A549 (cell line): ENCODE data around the gene FARSB. TPM values are rescaled to one million over a fixed set of nuclear protein-coding genes. Genes with fewer than 3 reads are reported as not detected.

Experiments
- ATAC-seq, 2 experiments: fragments of 200-7000 bp in 1 of 2; fragments of >200 bp in 1 of 2; cut with Nextera tagmentation in 1 of 2; cut with Tn5 transposase in 1 of 2; 3 replicates each; pipeline versions ENCODE4 v1.8.0 to v1.9.1; 2018 to 2020; ENCODE audit warnings: mild to moderate bottlenecking in 1 of 2, moderate library complexity in 1 of 2
- CTCF ChIA-PET: fragments of 300-600 bp; sonication (Branson Sonifier 250); formaldehyde crosslinking; extraction: SDS; loops from one replicate; lab custom pipeline; 2021; ENCODE audit warnings: antibody characterized with exemption, inconsistent platforms; lab: Yijun Ruan, JAX
- POLR2A ChIA-PET: fragments of 350-600 bp; formaldehyde crosslinking; extraction: SDS; loops from one replicate; lab custom pipeline; 2021; ENCODE audit warnings: antibody characterized with exemption, inconsistent platforms; lab: Yijun Ruan, JAX
- DNase-seq, 2 experiments: peaks; one replicate each; pipeline versions ENCODE4 v3.0.0 to v3.0.0-alpha.2; 2011 to 2016; ENCODE audit warnings: low read depth in 1 of 2, low spot score in 1 of 2
- FAIRE-seq: peaks from 2 replicates; lab custom pipeline; 2011; peaks lifted over from hg19 to GRCh38; lab: Jason Lieb, UNC
- H3K27ac ChIP-seq, 2 experiments: fragments of >200 bp; sonication (Bioruptor Twin); formaldehyde crosslinking; 3 replicates each; pipeline ENCODE4 v1.5.1; 2016 to 2017
- H3K4me1 ChIP-seq: fragments of >200 bp; sonication (Bioruptor Twin); formaldehyde crosslinking; 3 replicates; pipeline ENCODE4 v1.6.1; 2016
- H3K4me2 ChIP-seq: fragments of >200 bp; sonication (Bioruptor Twin); formaldehyde crosslinking; 3 replicates; pipeline ENCODE4 v1.6.1; 2016
- H3K4me3 ChIP-seq: fragments of >200 bp; sonication (Bioruptor Twin); formaldehyde crosslinking; 3 replicates; pipeline ENCODE4 v1.5.1; 2016
- H3K9me3 ChIP-seq: fragments of >200 bp; sonication (Bioruptor Twin); formaldehyde crosslinking; 3 replicates; pipeline ENCODE4 v1.6.1; 2016
- CHD4 ChIP-seq: fragments of 200-600 bp; sonication (generic); IDR thresholded peaks from 2 replicates; pipeline ENCODE4 v1.6.1; 2016; ENCODE audit warnings: antibody characterized with exemption, mild to moderate bottlenecking, borderline replicate concordance
- EHF ChIP-seq: fragments of 250-450 bp; sonication (Bioruptor Pico); IDR thresholded peaks from 2 replicates; pipeline ENCODE4 v1.5.0; 2020; ENCODE audit warnings: mild to moderate bottlenecking
- FOSB ChIP-seq: fragments of 250-450 bp; sonication (Bioruptor Pico); IDR thresholded peaks from 2 replicates; pipeline ENCODE4 v1.5.0; 2020; ENCODE audit warnings: mild to moderate bottlenecking, moderate library complexity
- FOSL2 ChIP-seq, 2 experiments: fragments of 450-650 bp in 1 of 2; fragments of >200 bp in 1 of 2; sonication (Bioruptor Twin) in 1 of 2; formaldehyde crosslinking; IDR thresholded peaks; 2 replicates each; pipeline versions ENCODE4 v1.5.0 to v1.6.1; 2016 to 2020; ENCODE audit warnings: mild to moderate bottlenecking in 1 of 2, moderate library complexity in 1 of 2
- GATA3 ChIP-seq: IDR thresholded peaks from 2 replicates; pipeline ENCODE4 v1.6.1; 2012; ENCODE audit warnings: borderline replicate concordance
- HOXA7 ChIP-seq: fragments of 250-450 bp; sonication (Bioruptor Pico); IDR thresholded peaks from 2 replicates; pipeline ENCODE4 v1.5.0; 2020; ENCODE audit warnings: mild to moderate bottlenecking, moderate library complexity
- HOXB13 ChIP-seq: fragments of 250-450 bp; sonication (Bioruptor Pico); IDR thresholded peaks from 2 replicates; pipeline ENCODE4 v1.5.0; 2020; ENCODE audit warnings: low read depth, mild to moderate bottlenecking, moderate library complexity
- HOXB5 ChIP-seq: fragments of 250-450 bp; sonication (Bioruptor Pico); IDR thresholded peaks from 2 replicates; pipeline ENCODE4 v1.5.0; 2020; ENCODE audit warnings: mild to moderate bottlenecking, moderate library complexity
- KDM1A ChIP-seq: fragments of 200-600 bp; sonication (generic); IDR thresholded peaks from 2 replicates; pipeline ENCODE4 v1.6.1; 2016; ENCODE audit warnings: low read depth, mild to moderate bottlenecking
- MAFK ChIP-seq: fragments of 450-650 bp; IDR thresholded peaks from 2 replicates; pipeline ENCODE4 v1.6.1; 2014; ENCODE audit not compliant: partially characterized antibody
- NR3C1 ChIP-seq: fragments of >200 bp; sonication (Bioruptor Twin); formaldehyde crosslinking; IDR thresholded peaks from 3 replicates; pipeline ENCODE4 v1.6.1; 2017
- POLR2AphosphoS2 ChIP-seq: conservative IDR thresholded peaks from 2 replicates; pipeline ENCODE4 v1.6.1; 2012; ENCODE audit warnings: low read length, improper control_type of control experiment, inconsistent platforms
- RARB ChIP-seq: fragments of 250-450 bp; sonication (Bioruptor Pico); IDR thresholded peaks from 2 replicates; pipeline ENCODE4 v1.8.0; 2021; ENCODE audit warnings: mild to moderate bottlenecking, moderate library complexity
- WGBS: methylation state at CpG from one replicate; pipeline ENCODE4 v1.1.6; 2017; ENCODE audit errors: missing lambda C conversion rate; 5-methylcytosine and 5-hydroxymethylcytosine counted together
- polyA plus RNA-seq, 4 experiments: library from polyadenylated mRNA; depleted of rRNA in 3 of 4; stranded (reverse); fragments of >200 nt; fragmentation: RNase III in 1 of 4; extraction: RNeasy Plus Mini Kit Qiagen cat#74134 plus additional on column Dnase treatment in 1 of 4; gene quantifications; 2 replicates in 3 of 4; 3 replicates in 1 of 4; pipeline ENCODE4 v1.2.3, GENCODE V29; 2011 to 2017
- TF ChIP-seq, protein P1 (sequence below): fragments of 450-650 bp; IDR thresholded peaks from 2 replicates; pipeline ENCODE4 v1.6.1; 2014; ENCODE audit warnings: antibody characterized with exemption
- TF ChIP-seq, protein P2 (sequence below): fragments of 250-450 bp; sonication (Bioruptor Pico); IDR thresholded peaks from 2 replicates; pipeline ENCODE4 v1.5.0; 2020; ENCODE audit warnings: low read depth, mild to moderate bottlenecking, moderate library complexity
- TF ChIP-seq, protein P3 (sequence below): fragments of >200 bp; sonication (Bioruptor Twin); formaldehyde crosslinking; IDR thresholded peaks from 3 replicates; pipeline ENCODE4 v1.6.1; 2016

Gene FARSB
- polyA plus RNA-seq, 2 of the 4 experiments (the other 2 are of a cell fraction) = 41.0 to 77.4 TPM

DNA sequence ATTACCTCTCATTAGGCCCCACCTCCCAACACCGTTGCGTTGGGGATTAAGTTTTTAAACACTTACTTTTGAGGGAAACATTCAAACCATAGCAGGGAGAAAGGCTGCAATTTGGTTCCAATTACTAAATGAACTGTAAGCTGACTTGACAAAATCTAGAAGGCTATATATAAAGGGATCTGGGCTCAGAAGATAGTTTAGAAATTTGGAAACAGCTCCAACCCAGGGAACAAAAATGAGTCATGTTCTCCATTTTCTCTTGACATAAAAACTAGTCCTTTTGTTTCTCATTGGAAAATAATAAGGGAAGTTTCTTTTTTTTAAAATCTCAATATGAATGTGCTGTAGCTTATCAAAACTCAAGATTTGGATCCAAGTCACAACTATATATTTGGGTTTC, 33.0 kb upstream of the FARSB start:
- CTCF ChIA-PET = interaction anchor here (1.0 to 1.8 kb wide), 2 partner anchors 14 to 214 kb away, joined by 3 to 8 read pairs; no protein-coding TSS in a partner anchor

DNA sequence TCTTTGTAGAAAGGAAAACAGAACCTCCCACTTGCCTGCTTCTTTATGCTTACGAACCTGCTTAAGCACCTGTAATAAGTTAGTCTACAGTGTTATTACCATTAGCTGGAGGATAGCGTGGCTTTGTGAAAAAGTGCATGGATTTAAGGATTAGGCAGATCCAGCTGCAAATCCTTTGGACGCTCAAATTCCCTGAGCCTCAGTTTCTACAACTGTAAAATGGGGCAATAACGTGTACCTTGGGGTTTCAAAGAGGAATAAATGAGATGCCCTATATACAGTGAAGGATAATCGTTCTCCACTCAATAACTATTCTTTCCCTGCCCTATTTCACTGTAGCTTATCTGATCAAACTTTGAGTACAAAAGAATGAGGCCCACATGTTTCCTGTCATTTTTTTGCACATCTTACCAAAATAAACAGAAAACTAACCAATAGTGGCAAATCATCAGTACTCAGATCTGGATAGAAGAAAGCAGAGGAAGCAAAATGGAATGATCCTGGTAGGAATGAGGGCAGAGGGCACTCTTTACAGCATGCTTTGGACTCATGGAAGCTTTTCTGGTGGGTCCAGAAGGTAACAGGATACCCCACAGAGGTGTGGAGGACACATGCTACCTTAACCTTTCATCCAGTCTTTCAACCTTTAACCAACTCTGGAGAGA, 30.3 kb upstream of the FARSB start:
- ChIA-PET CTCF (interaction anchor here (0.6 to 1.1 kb wide), 4 partner anchors 11 to 217 kb away, joined by 3 read pairs; no protein-coding TSS in a partner anchor), POLR2A (no interaction called here)
- no peaks in the 10 kb centered on the region for H3K4me1 ChIP-seq
- FAIRE-seq = no peak
- H3K4me3 ChIP-seq = no peak overlapping the region
- DNase-seq = no peak
- TF ChIP-seq, protein P1, sequence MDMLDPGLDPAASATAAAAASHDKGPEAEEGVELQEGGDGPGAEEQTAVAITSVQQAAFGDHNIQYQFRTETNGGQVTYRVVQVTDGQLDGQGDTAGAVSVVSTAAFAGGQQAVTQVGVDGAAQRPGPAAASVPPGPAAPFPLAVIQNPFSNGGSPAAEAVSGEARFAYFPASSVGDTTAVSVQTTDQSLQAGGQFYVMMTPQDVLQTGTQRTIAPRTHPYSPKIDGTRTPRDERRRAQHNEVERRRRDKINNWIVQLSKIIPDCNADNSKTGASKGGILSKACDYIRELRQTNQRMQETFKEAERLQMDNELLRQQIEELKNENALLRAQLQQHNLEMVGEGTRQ = no peak
- no peak for TF ChIP-seq EHF (CRISPR knock-in tag)
- TF ChIP-seq, all 56 proteins: peak for 0
- no peak overlapping the region for H3K27ac ChIP-seq
- H3K4me2 ChIP-seq = no peak overlapping the region
- no peaks in the 10 kb centered on the region for H3K9me3 ChIP-seq
- no peak for ATAC-seq
- WGBS = 44% methylated on average over 5 of the region's 5 CpGs

More for the DNA sequence above, 33.0 kb upstream of the FARSB start:
- DNase-seq (no peak), FAIRE-seq (no peak), ATAC-seq (no peak)
- H3K4me1 ChIP-seq = no peaks in the 10 kb centered on the region
- H3K27ac ChIP-seq = no peak overlapping the region
- no peak overlapping the region for H3K4me2 ChIP-seq
- 75% methylated on average over 2 of the region's 2 CpGs for WGBS
- 0 out of 3 replicates have a peak, but pooled peaks cover 2% of the 10 kb centered on the region for H3K9me3 ChIP-seq
- POLR2A ChIA-PET = no interaction called here
- H3K4me3 ChIP-seq = no peak overlapping the region
- TF ChIP-seq MAFK (peak; percentile 49), GATA3 (no peak)

DNA sequence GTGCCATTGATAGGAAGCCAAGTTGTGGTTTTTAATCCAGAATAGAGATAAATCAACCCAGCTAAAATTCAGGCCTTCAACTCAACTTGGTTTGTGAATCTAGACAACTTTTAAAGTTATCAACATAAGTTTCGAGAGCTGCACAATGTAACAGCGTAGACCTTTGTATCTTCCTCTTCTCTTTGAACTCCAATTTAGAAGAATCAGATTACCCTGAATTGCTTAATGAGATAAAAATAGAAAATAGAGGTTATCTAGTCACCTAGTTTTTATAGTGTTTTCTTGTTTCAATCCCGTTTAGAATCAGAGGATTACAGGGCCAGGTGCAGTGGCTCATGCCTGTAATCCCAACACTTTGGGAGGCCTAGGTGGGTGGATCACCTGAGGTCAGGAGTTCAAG, 27.9 kb upstream of the FARSB start:
- WGBS = 57% methylated on average over 3 of the region's 3 CpGs
- Histone ChIP-seq H3K4me1 (no peaks in the 10 kb centered on the region), H3K27ac (no peak overlapping the region), H3K4me3 (no peak overlapping the region), H3K9me3 (no peaks in the 10 kb centered on the region), H3K4me2 (no peak overlapping the region)
- POLR2A ChIA-PET = no interaction called here
- FAIRE-seq = no peak
- CTCF ChIA-PET = no interaction called here
- DNase-seq = no peak
- ATAC-seq = no peak
- TF ChIP-seq NR3C1 (no peak), CHD4 (no peak), KDM1A (no peak), FOSB (CRISPR knock-in tag) (no peak), HOXB5 (CRISPR knock-in tag) (no peak), RARB (no peak), HOXA7 (CRISPR knock-in tag) (no peak), POLR2AphosphoS2 (no peak), HOXB13 (CRISPR knock-in tag) (no peak), FOSL2 (IDR thresholded peaks at IDR 0.05) (no peak), FOSL2 (CRISPR knock-in tag; IDR thresholded peaks at IDR 0.05) (no peak), EHF (CRISPR knock-in tag) (no peak)
- TF ChIP-seq, protein P2, sequence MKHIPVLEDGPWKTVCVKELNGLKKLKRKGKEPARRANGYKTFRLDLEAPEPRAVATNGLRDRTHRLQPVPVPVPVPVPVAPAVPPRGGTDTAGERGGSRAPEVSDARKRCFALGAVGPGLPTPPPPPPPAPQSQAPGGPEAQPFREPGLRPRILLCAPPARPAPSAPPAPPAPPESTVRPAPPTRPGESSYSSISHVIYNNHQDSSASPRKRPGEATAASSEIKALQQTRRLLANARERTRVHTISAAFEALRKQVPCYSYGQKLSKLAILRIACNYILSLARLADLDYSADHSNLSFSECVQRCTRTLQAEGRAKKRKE (CRISPR knock-in tag) = no peak
- TF ChIP-seq, protein P1 = no peak
- TF ChIP-seq, protein P3, sequence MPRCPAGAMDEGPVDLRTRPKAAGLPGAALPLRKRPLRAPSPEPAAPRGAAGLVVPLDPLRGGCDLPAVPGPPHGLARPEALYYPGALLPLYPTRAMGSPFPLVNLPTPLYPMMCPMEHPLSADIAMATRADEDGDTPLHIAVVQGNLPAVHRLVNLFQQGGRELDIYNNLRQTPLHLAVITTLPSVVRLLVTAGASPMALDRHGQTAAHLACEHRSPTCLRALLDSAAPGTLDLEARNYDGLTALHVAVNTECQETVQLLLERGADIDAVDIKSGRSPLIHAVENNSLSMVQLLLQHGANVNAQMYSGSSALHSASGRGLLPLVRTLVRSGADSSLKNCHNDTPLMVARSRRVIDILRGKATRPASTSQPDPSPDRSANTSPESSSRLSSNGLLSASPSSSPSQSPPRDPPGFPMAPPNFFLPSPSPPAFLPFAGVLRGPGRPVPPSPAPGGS = no peak
